Trophoblast cell (in vitro differentiated cells and primary cell): ENCODE measurements around the gene PACS1.
A peak's percentile ranks its signal among the peaks of the same experiment; 100 is the strongest.

Experiments used
- DNase-seq, 2 donors: peaks; one replicate each; pipeline ENCODE4 v3.0.0-alpha.2; 2016
- H2AFZ ChIP-seq: 2 replicates; pipeline ENCODE4 v1.6.1; 2013; ENCODE audit warnings: low read length, moderate library complexity, mild to moderate bottlenecking; ENCODE audit not compliant: insufficient read depth, poor library complexity
- H2AK5ac ChIP-seq: 2 replicates; pipeline ENCODE4 v1.6.1; 2013; ENCODE audit warnings: mild to moderate bottlenecking, low read length
- H2BK120ac ChIP-seq: 2 replicates; pipeline ENCODE4 v1.6.1; 2013; ENCODE audit warnings: low read length, mild to moderate bottlenecking, moderate library complexity; ENCODE audit not compliant: insufficient read depth, poor library complexity
- H2BK12ac ChIP-seq: 2 replicates; pipeline ENCODE4 v1.6.1; 2013; ENCODE audit warnings: mild to moderate bottlenecking, low read length, moderate library complexity
- H2BK5ac ChIP-seq: 2 replicates; pipeline ENCODE4 v1.6.1; 2013; ENCODE audit warnings: low read length, low read depth, moderate library complexity, mild to moderate bottlenecking; ENCODE audit not compliant: poor library complexity
- H3K14ac ChIP-seq: 2 replicates; pipeline ENCODE4 v1.6.1; 2013; ENCODE audit warnings: mild to moderate bottlenecking, low read length
- H3K18ac ChIP-seq: 2 replicates; pipeline ENCODE4 v1.6.1; 2013; ENCODE audit warnings: mild to moderate bottlenecking, low read length
- H3K23ac ChIP-seq: 2 replicates; pipeline ENCODE4 v1.6.1; 2013; ENCODE audit warnings: low read length
- H3K27ac ChIP-seq: 2 replicates; pipeline ENCODE4 v1.5.1; 2013; ENCODE audit warnings: low read depth, mild to moderate bottlenecking, inconsistent platforms, low read length, moderate library complexity
- H3K27me3 ChIP-seq: 2 replicates; pipeline ENCODE4 v1.6.1; 2013; ENCODE audit warnings: inconsistent platforms, mild to moderate bottlenecking, low read length, moderate library complexity; ENCODE audit not compliant: insufficient read depth
- H3K36me3 ChIP-seq, 2 experiments: 1 replicate in 1 of 2; 2 replicates in 1 of 2; pipeline ENCODE4 v1.6.1; 2013; ENCODE audit warnings: low read length in 2 of 2, mild to moderate bottlenecking in 2 of 2, moderate library complexity in 1 of 2; ENCODE audit not compliant: insufficient read depth in 2 of 2, control insufficient read depth in 1 of 2
- H3K4ac ChIP-seq: 2 replicates; pipeline ENCODE4 v1.6.1; 2013; ENCODE audit warnings: low read depth, mild to moderate bottlenecking, low read length, moderate library complexity
- H3K4me1 ChIP-seq, 2 experiments: 1 replicate in 1 of 2; 2 replicates in 1 of 2; pipeline ENCODE4 v1.6.1; 2013; ENCODE audit warnings: low read length in 2 of 2, mild to moderate bottlenecking in 2 of 2, moderate library complexity in 1 of 2; ENCODE audit not compliant: insufficient read depth in 2 of 2, control insufficient read depth in 1 of 2
- H3K4me2 ChIP-seq: 2 replicates; pipeline ENCODE4 v1.6.1; 2013; ENCODE audit warnings: inconsistent platforms, mild to moderate bottlenecking, low read length, moderate library complexity
- H3K4me3 ChIP-seq: 2 replicates; pipeline ENCODE4 v1.5.1; 2013; ENCODE audit warnings: mild to moderate bottlenecking, low read depth, low read length, inconsistent platforms
- H3K79me1 ChIP-seq: one replicate; pipeline ENCODE4 v1.6.1; 2013; ENCODE audit warnings: low read length
- H3K79me2 ChIP-seq: 2 replicates; pipeline ENCODE4 v1.6.1; 2013; ENCODE audit warnings: low read length, mild to moderate bottlenecking; ENCODE audit not compliant: control insufficient read depth, insufficient read depth, poor library complexity
- H3K9ac ChIP-seq: 2 replicates; pipeline ENCODE4 v1.6.1; 2013; ENCODE audit warnings: mild to moderate bottlenecking, low read length
- H3K9me3 ChIP-seq: 2 replicates; pipeline ENCODE4 v1.6.1; 2013; ENCODE audit warnings: low read depth, mild to moderate bottlenecking, control low read depth, inconsistent platforms, low read length; ENCODE audit not compliant: insufficient read depth
- H4K12ac ChIP-seq: 2 replicates; pipeline ENCODE4 v1.6.1; 2013; ENCODE audit warnings: low read depth, mild to moderate bottlenecking, low read length, moderate library complexity
- H4K8ac ChIP-seq: 2 replicates; pipeline ENCODE4 v1.6.1; 2013; ENCODE audit warnings: low read depth, mild to moderate bottlenecking, low read length, moderate library complexity
- H4K91ac ChIP-seq: one replicate; pipeline ENCODE4 v1.6.1; 2013; ENCODE audit warnings: low read depth, mild to moderate bottlenecking, low read length, moderate library complexity
- WGBS: extraction: QIAGEN DNeasy Blood & Tissue Kit; methylation state at CpG from one replicate; pipeline ENCODE4 v1.1.7; 2013; ENCODE audit warnings: missing lambda C conversion rate; ENCODE audit not compliant: insufficient read length, insufficient coverage; ENCODE audit errors: extremely low coverage; 5-methylcytosine and 5-hydroxymethylcytosine counted together

Gene PACS1

DNA sequence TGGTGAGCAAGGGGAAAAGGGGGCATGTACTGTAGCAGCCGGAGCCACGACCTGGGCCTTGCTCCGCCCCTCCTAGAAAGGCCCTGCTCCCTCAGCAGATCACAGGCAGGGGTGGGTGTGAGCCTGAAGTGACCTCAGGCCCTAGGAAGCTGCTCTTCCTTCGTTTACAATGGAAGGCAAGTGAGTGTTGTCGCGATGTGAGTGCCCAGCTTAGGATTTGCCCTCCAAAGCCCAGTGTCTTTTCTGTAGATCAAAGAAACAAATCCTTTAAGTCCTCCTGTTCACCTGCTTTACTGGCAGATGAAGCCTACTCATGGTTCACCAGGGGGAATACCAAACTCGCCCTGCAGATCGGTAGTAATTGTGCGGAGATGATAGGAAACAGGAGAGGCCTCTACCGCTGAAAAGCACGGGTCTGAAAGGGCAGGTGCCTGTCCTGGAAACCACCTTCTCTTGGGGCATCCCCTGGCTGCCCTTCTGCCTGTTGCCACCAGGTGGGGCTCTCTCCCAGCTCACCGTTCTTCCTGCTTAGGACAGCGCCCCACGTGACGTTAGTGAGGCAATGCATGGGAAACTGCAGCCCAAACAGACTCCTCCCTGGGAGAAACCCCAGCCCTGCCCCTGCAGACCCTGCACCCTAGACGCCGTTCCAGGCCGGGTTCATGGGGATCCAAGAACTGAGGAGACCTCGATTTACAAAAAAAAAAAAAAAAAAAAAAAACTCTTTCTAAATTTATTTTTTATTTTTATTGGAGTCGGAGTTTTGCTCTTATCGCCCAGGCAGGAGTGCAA is 152.5 kb downstream of the PACS1 start:
- Histone ChIP-seq H3K27me3 (no peaks in the 10 kb centered on the region), H3K79me1 (no peaks in the 10 kb centered on the region), H3K9me3 (no peaks in the 10 kb centered on the region), H2AK5ac (no peak overlapping the region), H3K4me3 (no peak overlapping the region), H2BK5ac (no peak overlapping the region), H3K23ac (no peak overlapping the region), H3K4me2 (no peak overlapping the region), H2BK120ac (no peak overlapping the region), H3K36me3 (peaks cover 38 to 53% of the 10 kb centered on the region in 2 experiments), H2AFZ (no peak overlapping the region), H3K27ac (no peak overlapping the region), H3K9ac (no peak overlapping the region), H3K4ac (no peak overlapping the region), H3K18ac (no peak overlapping the region), H3K14ac (no peak overlapping the region), H4K12ac (no peak overlapping the region), H2BK12ac (no peak overlapping the region), H3K4me1 (no peaks in the 10 kb centered on the region), H4K91ac (no peak overlapping the region), H4K8ac (no peak overlapping the region), H3K79me2 (no peaks in the 10 kb centered on the region)
- DNase-seq: peak; percentile 94 to 97
- no CpG with 5 or more reads among the region's 21 CpGs for WGBS

DNA sequence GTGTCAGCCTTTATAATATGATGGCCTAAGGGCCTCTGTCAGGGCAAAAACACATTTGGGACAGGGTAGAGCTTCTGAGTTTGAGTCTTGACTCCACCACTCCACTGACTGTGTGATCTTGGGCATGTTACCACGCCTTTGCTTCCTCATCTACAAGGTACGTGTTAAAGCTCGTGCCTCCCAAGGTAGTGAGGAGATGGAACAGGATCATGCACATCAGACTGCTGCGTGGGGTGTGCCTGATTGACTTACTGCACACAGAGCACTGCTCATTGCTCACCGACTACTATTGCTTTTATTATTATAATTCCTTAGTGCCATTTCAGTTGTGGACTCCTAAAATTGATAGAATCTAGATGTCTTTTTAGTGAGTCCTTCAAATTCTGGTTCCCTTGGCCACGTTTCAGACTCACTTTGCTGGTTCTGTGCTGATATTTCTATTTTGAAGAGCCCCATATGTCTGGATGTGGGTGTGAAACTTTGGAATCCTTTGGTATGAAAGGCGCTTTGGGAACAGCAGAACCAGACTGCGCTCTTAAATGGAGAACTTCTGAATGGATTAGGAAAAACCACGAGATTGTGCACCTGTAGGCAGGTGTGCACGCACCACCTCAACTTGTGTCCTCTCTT is 154.3 kb downstream of the PACS1 start:
- Histone ChIP-seq H3K27me3 (no peaks in the 10 kb centered on the region), H3K4ac (no peak overlapping the region), H3K79me2 (no peaks in the 10 kb centered on the region), H2BK12ac (no peak overlapping the region), H4K8ac (no peak overlapping the region), H3K18ac (no peak overlapping the region), H2BK120ac (no peak overlapping the region), H3K79me1 (no peaks in the 10 kb centered on the region), H3K4me3 (no peak overlapping the region), H3K9me3 (no peaks in the 10 kb centered on the region), H2AFZ (no peak overlapping the region), H3K23ac (no peak overlapping the region), H3K27ac (no peak overlapping the region), H3K9ac (no peak overlapping the region), H3K36me3 (peaks cover 28 to 43% of the 10 kb centered on the region in 2 experiments), H2BK5ac (no peak overlapping the region), H3K14ac (no peak overlapping the region), H2AK5ac (no peak overlapping the region), H4K91ac (no peak overlapping the region), H4K12ac (no peak overlapping the region), H3K4me1 (no peaks in the 10 kb centered on the region), H3K4me2 (no peak overlapping the region)
- DNase-seq: no peak
- no CpG with 5 or more reads among the region's 10 CpGs for WGBS

GRCh38 chr11:66225066-66225465 is 155.0 kb downstream of the PACS1 start:
- no peak overlapping the region for H3K14ac ChIP-seq
- H4K91ac ChIP-seq: no peak overlapping the region
- H2BK5ac ChIP-seq: no peak overlapping the region
- no peak overlapping the region for H2AFZ ChIP-seq
- no peaks in the 10 kb centered on the region for H3K79me2 ChIP-seq
- no peaks in the 10 kb centered on the region for H3K27me3 ChIP-seq
- no peak overlapping the region for H2BK12ac ChIP-seq
- WGBS: no CpG with 5 or more reads among the region's 2 CpGs
- H3K23ac ChIP-seq: no peak overlapping the region
- H4K8ac ChIP-seq: no peak overlapping the region
- no peak for DNase-seq
- H3K9me3 ChIP-seq: no peaks in the 10 kb centered on the region
- H3K4me2 ChIP-seq: no peak overlapping the region
- no peak overlapping the region for H2AK5ac ChIP-seq
- no peak overlapping the region for H2BK120ac ChIP-seq
- H3K36me3 ChIP-seq: peaks cover 25 to 40% of the 10 kb centered on the region in 2 experiments
- H4K12ac ChIP-seq: no peak overlapping the region
- no peak overlapping the region for H3K4ac ChIP-seq
- no peaks in the 10 kb centered on the region for H3K79me1 ChIP-seq
- H3K4me1 ChIP-seq: no peaks in the 10 kb centered on the region
- no peak overlapping the region for H3K9ac ChIP-seq
- no peak overlapping the region for H3K27ac ChIP-seq
- no peak overlapping the region for H3K4me3 ChIP-seq
- no peak overlapping the region for H3K18ac ChIP-seq

DNA sequence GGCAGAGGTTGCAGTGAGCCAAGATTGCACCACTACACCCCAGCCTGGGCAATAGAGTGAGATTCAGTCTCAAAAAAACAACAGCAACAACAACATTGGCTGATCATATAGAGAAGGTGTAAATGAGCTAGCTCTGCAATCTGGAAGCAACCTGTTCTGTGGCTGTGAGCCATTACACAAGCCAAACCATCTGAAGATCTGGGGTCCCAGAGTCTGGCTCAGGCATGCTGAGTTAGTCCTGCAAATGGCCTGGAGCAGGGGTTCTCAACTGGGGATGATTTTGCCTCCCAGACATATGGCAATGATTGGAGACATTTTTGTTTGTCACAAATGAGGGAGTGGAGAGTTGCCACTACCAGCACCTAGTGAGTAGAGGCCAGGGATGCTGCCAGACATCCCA is 156.0 kb downstream of the PACS1 start:
- H2BK120ac ChIP-seq: no peak overlapping the region
- no peak overlapping the region for H3K4me3 ChIP-seq
- no peak overlapping the region for H3K4ac ChIP-seq
- H2AK5ac ChIP-seq: no peak overlapping the region
- no peaks in the 10 kb centered on the region for H3K27me3 ChIP-seq
- no peaks in the 10 kb centered on the region for H3K79me2 ChIP-seq
- no peaks in the 10 kb centered on the region for H3K79me1 ChIP-seq
- no peak overlapping the region for H3K9ac ChIP-seq
- no peak overlapping the region for H2BK5ac ChIP-seq
- no peak for DNase-seq
- H3K9me3 ChIP-seq: no peaks in the 10 kb centered on the region
- H2BK12ac ChIP-seq: no peak overlapping the region
- H4K12ac ChIP-seq: no peak overlapping the region
- no peak overlapping the region for H3K14ac ChIP-seq
- no peak overlapping the region for H3K27ac ChIP-seq
- H4K8ac ChIP-seq: no peak overlapping the region
- no peak overlapping the region for H3K23ac ChIP-seq
- H3K4me1 ChIP-seq: no peaks in the 10 kb centered on the region
- no peak overlapping the region for H3K4me2 ChIP-seq
- no peak overlapping the region for H2AFZ ChIP-seq
- H3K36me3 ChIP-seq: peaks cover 24 to 40% of the 10 kb centered on the region in 2 experiments
- no peak overlapping the region for H3K18ac ChIP-seq
- no peak overlapping the region for H4K91ac ChIP-seq
